H1 (cell line): ENCODE data around the gene SLCO2A1. TPM values are rescaled to one million over a fixed set of nuclear protein-coding genes. Genes with fewer than 3 reads are reported as not detected.

Source experiments
- CTCF ChIA-PET: fragments of 300-600 bp; sonication (Branson Sonifier 250); formaldehyde crosslinking; loops from one replicate; lab custom pipeline; 2021; ENCODE audit not compliant: partially characterized antibody; lab: Charles Lee
- POLR2A ChIA-PET: fragments of 300-600 bp; sonication (Branson Sonifier 250); formaldehyde crosslinking; loops from one replicate; lab custom pipeline; 2021; ENCODE audit warnings: inconsistent platforms; ENCODE audit not compliant: partially characterized antibody; lab: Charles Lee
- DNase-seq, 2 experiments: peaks; one replicate each; pipeline versions ENCODE4 v3.0.0 to v3.0.0-alpha.2; 2010 to 2022; ENCODE audit warnings: low spot score in 2 of 2, low read depth in 1 of 2, mixed read lengths in 1 of 2
- FAIRE-seq: peaks from 2 replicates; lab custom pipeline; 2011; peaks lifted over from hg19 to GRCh38; lab: Jason Lieb, UNC
- H2AFZ ChIP-seq: 2 replicates; pipeline ENCODE4 v1.8.1; 2012; ENCODE audit warnings: low read length, inconsistent platforms
- H2AK5ac ChIP-seq: 2 replicates; pipeline ENCODE4 v1.6.1; 2013; ENCODE audit warnings: low read depth, low read length
- H2BK120ac ChIP-seq: replicated peaks from 2 replicates; pipeline ENCODE3; 2013; ENCODE audit warnings: low read depth, low read length, inconsistent platforms
- H2BK12ac ChIP-seq: 2 replicates; pipeline ENCODE4 v1.6.1; 2013; ENCODE audit warnings: low read depth, low read length
- H2BK15ac ChIP-seq: 2 replicates; pipeline ENCODE4 v1.6.1; 2013; ENCODE audit warnings: low read length
- H2BK20ac ChIP-seq: 2 replicates; pipeline ENCODE4 v1.6.1; 2013; ENCODE audit warnings: low read length
- H2BK5ac ChIP-seq: 2 replicates; pipeline ENCODE4 v1.6.1; 2013; ENCODE audit warnings: low read depth, low read length
- H3K14ac ChIP-seq: 2 replicates; pipeline ENCODE4 v1.6.1; 2013; ENCODE audit warnings: inconsistent platforms; ENCODE audit not compliant: insufficient read length
- H3K18ac ChIP-seq: 2 replicates; pipeline ENCODE4 v1.6.1; 2013; ENCODE audit warnings: low read length; ENCODE audit errors: extremely low read depth
- H3K23ac ChIP-seq: 2 replicates; pipeline ENCODE4 v1.6.1; 2013; ENCODE audit warnings: inconsistent platforms; ENCODE audit not compliant: insufficient read length
- H3K23me2 ChIP-seq: 2 replicates; pipeline ENCODE4 v1.6.1; 2013; ENCODE audit warnings: low read depth, low read length
- H3K27ac ChIP-seq: 2 replicates; pipeline ENCODE4 v1.6.1; 2011; ENCODE audit warnings: low read depth, low read length, inconsistent platforms
- H3K27me3 ChIP-seq, 4 experiments: replicated peaks in 1 of 4; 1 replicate in 1 of 4; 2 replicates in 3 of 4; pipeline versions ENCODE4 v1.6.1 to v1.8.1; 2011 to 2013; ENCODE audit warnings: low read length in 3 of 4, mild to moderate bottlenecking in 3 of 4, inconsistent platforms in 2 of 4, mixed read lengths in 2 of 4, moderate library complexity in 1 of 4; ENCODE audit not compliant: control insufficient read depth in 3 of 4, insufficient read depth in 3 of 4; ENCODE audit errors: extremely low read depth in 1 of 4
- H3K36me3 ChIP-seq, 4 experiments: 2 replicates each; pipeline versions ENCODE4 v1.6.1 to v1.8.1; 2011 to 2013; ENCODE audit warnings: mild to moderate bottlenecking in 4 of 4, low read length in 3 of 4, moderate library complexity in 2 of 4, control low read depth in 1 of 4, inconsistent platforms in 1 of 4; ENCODE audit not compliant: insufficient read depth in 4 of 4, control insufficient read depth in 2 of 4
- H3K4ac ChIP-seq: replicated peaks from 2 replicates; pipeline ENCODE3; 2013; ENCODE audit warnings: low read length, low read depth, mixed read lengths, inconsistent platforms; ENCODE audit not compliant: insufficient read length
- H3K4me1 ChIP-seq, 4 experiments: replicated peaks in 1 of 4; 1 replicate in 1 of 4; 2 replicates in 3 of 4; pipeline versions ENCODE4 v1.6.1 to v1.8.1; 2011 to 2013; ENCODE audit warnings: low read length in 3 of 4, inconsistent platforms in 2 of 4, mixed read lengths in 1 of 4; ENCODE audit not compliant: insufficient read depth in 4 of 4, control insufficient read depth in 3 of 4
- H3K4me2 ChIP-seq, 2 experiments: 2 replicates each; pipeline versions ENCODE4 v1.6.1 to v1.8.1; 2011 to 2013; ENCODE audit warnings: low read depth in 2 of 2, low read length in 2 of 2, control low read depth in 1 of 2, inconsistent platforms in 1 of 2, mild to moderate bottlenecking in 1 of 2; ENCODE audit not compliant: insufficient read depth in 1 of 2
- H3K4me3 ChIP-seq, 4 experiments: fragments of 200-600, 300-600 bp in 1 of 4; sonication (generic), shearing (Covaris generic), sonication (Bioruptor Twin) in 1 of 4; 2 replicates each; pipeline versions ENCODE4 v1.5.1 to v1.8.1; 2011 to 2016; ENCODE audit warnings: low read length in 4 of 4, low read depth in 3 of 4, control low read depth in 2 of 4, inconsistent platforms in 2 of 4, mild to moderate bottlenecking in 2 of 4, mixed read lengths in 1 of 4, moderate library complexity in 1 of 4; ENCODE audit not compliant: insufficient read depth in 2 of 4; ENCODE audit errors: extremely low read depth in 1 of 4
- H3K56ac ChIP-seq: replicated peaks from 2 replicates; pipeline ENCODE3; 2013; ENCODE audit warnings: low read depth, mild to moderate bottlenecking, mixed read lengths, low read length, inconsistent platforms; ENCODE audit not compliant: insufficient read length
- H3K79me1 ChIP-seq: 2 replicates; pipeline ENCODE4 v1.6.1; 2013; ENCODE audit warnings: low read depth, low read length, control low read depth
- H3K79me2 ChIP-seq, 2 experiments: 2 replicates each; pipeline versions ENCODE4 v1.6.1 to v1.8.1; 2012 to 2013; ENCODE audit warnings: low read length in 2 of 2, mild to moderate bottlenecking in 2 of 2, inconsistent platforms in 1 of 2; ENCODE audit not compliant: insufficient read depth in 2 of 2, control insufficient read depth in 1 of 2
- H3K9ac ChIP-seq, 4 experiments: replicated peaks in 1 of 4; 1 replicate in 1 of 4; 2 replicates in 3 of 4; pipeline versions ENCODE4 v1.6.1 to v1.8.1; 2011 to 2013; ENCODE audit warnings: low read depth in 3 of 4, low read length in 3 of 4, control low read depth in 2 of 4, mild to moderate bottlenecking in 2 of 4, moderate library complexity in 2 of 4, inconsistent platforms in 1 of 4; ENCODE audit errors: extremely low read depth in 1 of 4
- H3K9me3 ChIP-seq, 2 experiments: 2 replicates each; pipeline versions ENCODE4 v1.6.1 to v1.8.1; 2012 to 2013; ENCODE audit warnings: mild to moderate bottlenecking in 2 of 2, moderate library complexity in 2 of 2, control low read depth in 1 of 2, inconsistent platforms in 1 of 2, low read depth in 1 of 2, low read length in 1 of 2, mixed read lengths in 1 of 2; ENCODE audit not compliant: insufficient read depth in 2 of 2
- H4K20me1 ChIP-seq, 2 experiments: replicated peaks in 1 of 2; 2 replicates each; pipeline versions ENCODE3 to v1.8.1; 2011 to 2013; ENCODE audit warnings: inconsistent platforms in 2 of 2, low read length in 2 of 2, mild to moderate bottlenecking in 1 of 2; ENCODE audit not compliant: insufficient read depth in 2 of 2, control insufficient read depth in 1 of 2
- H4K5ac ChIP-seq: 2 replicates; pipeline ENCODE4 v1.6.1; 2013; ENCODE audit warnings: low read length, low read depth, mixed read lengths, inconsistent platforms; ENCODE audit not compliant: insufficient read length
- H4K8ac ChIP-seq: 2 replicates; pipeline ENCODE4 v1.8.0; 2013; ENCODE audit warnings: mild to moderate bottlenecking, moderate library complexity, low read length, inconsistent platforms; ENCODE audit not compliant: insufficient read depth; ENCODE audit errors: extremely low read depth
- H4K91ac ChIP-seq: replicated peaks from 2 replicates; pipeline ENCODE3; 2013; ENCODE audit warnings: low read length, mixed read lengths, inconsistent platforms; ENCODE audit not compliant: insufficient read length
- CBX5 ChIP-seq: fragments of 300-800, 300-1000 bp; sonication (generic); IDR thresholded peaks from 2 replicates; pipeline ENCODE4 v1.7.1; 2016; ENCODE audit warnings: antibody characterized with exemption, low read length, low read depth
- YY1 ChIP-seq: IDR thresholded peaks from 2 replicates; pipeline ENCODE4 v1.6.1; 2011; ENCODE audit warnings: low read depth, mild to moderate bottlenecking, low read length
- WGBS, 2 experiments: shearing (Covaris generic) in 1 of 2; methylation state at CpG; one replicate each; pipeline versions ENCODE4 v1.1.6 to v1.1.7; 2013 to 2015; ENCODE audit warnings: low lambda C conversion rate in 2 of 2, mixed read lengths in 2 of 2, inconsistent platforms in 1 of 2, low coverage in 1 of 2, missing lambda C conversion rate in 1 of 2; ENCODE audit not compliant: insufficient replicate concordance in 2 of 2, insufficient coverage in 1 of 2, insufficient read length in 1 of 2; ENCODE audit errors: extremely low coverage in 1 of 2, missing lambda C conversion rate in 1 of 2; 5-methylcytosine and 5-hydroxymethylcytosine counted together
- polyA plus RNA-seq, 7 experiments: library from polyadenylated mRNA; depleted of rRNA in 3 of 7; stranded (reverse) in 5 of 7; unstranded in 2 of 7; fragments of >200 nt in 5 of 7; fragments of 200-250 nt in 2 of 7; gene quantifications; 1 replicate in 5 of 7; 2 replicates in 1 of 7; 4 replicates in 1 of 7; pipeline versions ENCODE4 v1.2.1 to v1.2.3, GENCODE V29; 2011 to 2013; ENCODE audit warnings: missing spikeins in 2 of 7, mixed read lengths in 2 of 7
- total RNA-seq: library from RNA; stranded (reverse); fragmentation: NEBNext Ultra II Directional; extraction: Animal tissue kit (Norgen Biotek cat#: 25700); gene quantifications from 2 replicates; pipeline ENCODE4 v1.2.1, GENCODE V29; 2021

The SLCO2A1 gene
- total and polyA plus RNA-seq, 2 of the 8 experiments (the other 6 are each of a cell fraction or from before 2014, with no cell fraction given) = 1.1 to 2.3 TPM

DNA sequence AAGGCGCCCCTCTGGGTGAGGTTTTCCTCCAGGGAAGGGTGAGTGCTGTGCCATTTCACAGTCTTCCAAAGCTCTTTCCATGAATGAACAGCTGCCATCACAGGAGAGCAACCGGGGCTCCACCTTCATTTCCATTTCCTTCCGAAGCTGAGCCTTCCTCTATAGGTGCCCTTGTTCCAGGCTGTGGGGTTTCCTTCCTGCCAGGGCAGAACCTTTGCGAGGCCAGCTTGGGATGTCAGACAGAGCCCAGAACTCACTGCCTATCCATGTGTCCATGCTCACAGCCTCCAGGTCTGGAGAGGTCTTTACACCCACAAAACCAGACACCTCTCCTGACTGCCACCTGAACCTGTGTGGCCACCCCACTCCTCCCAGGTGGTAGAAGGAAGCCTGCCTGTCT lies 49.2 kb downstream of the SLCO2A1 start:
- peaks cover 2% of the 10 kb centered on the region; the same call in 1 of the 2 replicates for H3K23me2 ChIP-seq
- no peak for FAIRE-seq

More for the DNA sequence above, 49.2 kb downstream of the SLCO2A1 start:
- H3K79me2 ChIP-seq = no peaks in the 10 kb centered on the region
- no peak overlapping the region for H2BK15ac ChIP-seq
- H3K18ac ChIP-seq = no peak overlapping the region
- H3K56ac ChIP-seq = no peak overlapping the region
- H2BK12ac ChIP-seq = no peak overlapping the region
- no peak overlapping the region for H4K5ac ChIP-seq
- no peak overlapping the region for H2BK20ac ChIP-seq
- no peak overlapping the region for H3K23ac ChIP-seq
- no peak overlapping the region for H2BK120ac ChIP-seq
- H3K9ac ChIP-seq = no peak overlapping the region
- no peak overlapping the region for H2AK5ac ChIP-seq
- H3K14ac ChIP-seq = no peak overlapping the region
- no peak overlapping the region for H3K4me2 ChIP-seq
- H2BK5ac ChIP-seq = no peak overlapping the region
- no peak overlapping the region for H4K8ac ChIP-seq
- DNase-seq = no peak
- 84% methylated on average over 4 of the region's 4 CpGs; no CpG with 5 or more reads in 1 of the 2 experiments for WGBS, 2 experiments
- no peaks in the 10 kb centered on the region for H3K4me1 ChIP-seq
- no peak overlapping the region for H2AFZ ChIP-seq
- H3K4me3 ChIP-seq = no peak overlapping the region
- H3K4ac ChIP-seq = no peak overlapping the region
- H4K91ac ChIP-seq = no peak overlapping the region
- POLR2A ChIA-PET = no interaction called here
- no peak overlapping the region for H3K27ac ChIP-seq
- CTCF ChIA-PET = interaction anchor here (1.2 to 2.5 kb wide), 3 partner anchors 11 to 94 kb away, joined by 3 to 8 read pairs (median 3); no protein-coding TSS in a partner anchor
- no peaks in the 10 kb centered on the region for H3K79me1 ChIP-seq
- TF ChIP-seq CBX5 (no peak), YY1 (no peak)
- peaks cover 0 to 2% (median 0%) of the 10 kb centered on the region in 4 experiments; a peak in 1 of 7 replicates for H3K27me3 ChIP-seq
- no peaks in the 10 kb centered on the region for H3K36me3 ChIP-seq
- no peaks in the 10 kb centered on the region for H3K9me3 ChIP-seq
- H4K20me1 ChIP-seq = no peaks in the 10 kb centered on the region
